H1 (cell line): ENCODE measurements around the gene LIPC.

Experiments used
- BCL11A ChIP-seq, 2 experiments: IDR thresholded peaks; one replicate each; pipeline ENCODE4 v1.6.1; 2011; ENCODE audit warnings: low read depth in 2 of 2, low read length in 2 of 2, mild to moderate bottlenecking in 2 of 2
- CTCF ChIP-seq, 3 experiments: IDR thresholded peaks; 1 replicate in 2 of 3; 2 replicates in 1 of 3; pipeline versions ENCODE4 v1.5.1 to v1.6.1; 2011; ENCODE audit warnings: low read length in 3 of 3, mild to moderate bottlenecking in 3 of 3, inconsistent platforms in 2 of 3, low read depth in 1 of 3, moderate library complexity in 1 of 3; ENCODE audit not compliant: insufficient read depth in 1 of 3; ENCODE audit errors: control extremely low read depth in 1 of 3
- MAFK ChIP-seq: IDR thresholded peaks from 2 replicates; pipeline ENCODE4 v1.6.1; 2012; ENCODE audit warnings: low read depth, mild to moderate bottlenecking, improper control_type of control experiment, low read length

- no peak for TF ChIP-seq BCL11A (IDR thresholded peaks at IDR 0.05; ENCODE audit: low read depth in 2 of 2, low read length in 2 of 2)
- TF ChIP-seq MAFK: no peak
- no peak for TF ChIP-seq CTCF (IDR thresholded peaks at IDR 0.05; ENCODE audit: control extremely low read depth in 1 of 3, insufficient read depth in 1 of 3, low read depth in 1 of 3, low read length in 3 of 3)
Observed at GRCh38 chr15:58479941-58480340, 48.1 kb downstream of the LIPC start.
